ENCODE results near the gene NTSR2.
"Not testable (repeated sequence)": the region's sequence is repeated elsewhere in the genome, so short reads cannot be mapped to it uniquely, and the experiment has no call there.

The NTSR2 gene

DNA sequence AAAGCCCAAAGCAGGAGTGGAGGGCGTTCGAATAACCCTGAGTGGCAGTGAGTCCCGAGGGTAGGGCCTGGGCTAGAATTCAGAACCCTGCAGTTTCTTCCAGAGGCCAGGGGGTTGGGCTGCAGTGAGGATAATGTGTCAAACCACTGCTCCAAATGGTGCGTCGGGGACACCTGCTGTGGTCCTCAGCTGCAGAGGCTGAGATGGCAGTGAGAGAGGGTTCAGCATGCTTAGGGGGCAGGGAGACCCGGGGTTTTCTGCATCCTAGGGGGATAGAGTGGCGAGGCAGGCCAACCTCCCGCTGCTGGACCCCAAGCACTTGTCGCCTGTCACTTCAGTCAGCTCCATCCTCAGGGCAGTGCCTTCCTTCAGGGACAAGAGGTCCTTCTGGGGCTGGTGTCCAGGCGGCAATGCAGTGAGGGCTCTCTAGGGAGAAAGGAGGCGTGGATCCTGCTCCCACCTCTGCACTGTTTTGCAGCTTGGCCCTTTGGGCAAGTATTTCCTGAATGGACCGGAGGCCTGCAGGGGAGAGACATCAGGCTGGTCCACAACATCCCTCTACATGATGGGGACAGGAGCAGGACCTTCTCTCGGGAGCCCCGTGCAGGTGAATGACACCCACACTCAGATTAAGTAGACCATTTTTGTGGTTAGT, 8.4 kb upstream of the NTSR2 start:
- DNase-seq, result no peak

DNA sequence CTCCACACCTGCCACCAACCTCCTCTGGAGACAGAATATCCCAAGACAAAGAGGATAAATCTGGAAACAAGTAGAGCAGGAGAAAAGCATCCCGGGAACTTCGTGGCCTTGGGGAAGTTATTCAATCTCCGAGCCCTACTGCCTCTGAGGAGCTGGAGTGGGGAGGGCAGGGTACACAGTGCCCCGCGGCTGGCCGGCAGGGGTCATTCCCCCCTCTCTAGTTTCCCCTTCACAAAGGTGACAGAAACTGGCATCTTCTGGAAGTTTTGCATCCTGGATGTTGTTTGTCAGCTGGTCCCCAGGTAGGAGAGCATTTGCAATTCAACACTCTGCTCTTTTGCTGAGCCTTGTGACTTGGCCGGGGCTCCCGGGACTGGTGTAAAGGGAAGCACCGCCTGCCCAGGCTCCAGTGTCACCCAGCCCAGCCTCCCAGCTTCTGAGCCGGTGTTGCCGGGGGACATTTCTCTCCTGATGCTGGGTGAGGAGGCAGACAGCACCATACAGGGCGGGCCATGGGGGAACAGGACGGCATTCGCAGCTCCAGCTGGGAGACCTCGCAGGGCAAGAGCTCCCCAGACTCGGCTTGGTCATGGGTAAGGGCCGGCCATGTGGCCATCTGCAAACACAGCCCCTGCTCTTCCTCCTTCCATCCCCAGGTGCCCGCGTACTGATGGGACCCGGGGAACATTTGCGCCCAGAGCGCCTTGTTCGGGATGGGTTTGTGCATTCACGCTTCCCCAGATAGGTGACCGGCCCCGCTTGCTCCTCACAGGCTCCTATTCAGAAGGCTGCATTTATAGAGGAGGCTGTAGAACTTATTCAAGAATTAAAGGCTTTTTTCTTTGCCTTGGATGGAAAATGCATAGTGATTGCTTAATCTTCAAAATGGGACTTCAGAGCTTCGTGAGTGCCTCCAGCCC, 7.4 kb upstream of the NTSR2 start:
- DNase-seq, result no peak

DNA sequence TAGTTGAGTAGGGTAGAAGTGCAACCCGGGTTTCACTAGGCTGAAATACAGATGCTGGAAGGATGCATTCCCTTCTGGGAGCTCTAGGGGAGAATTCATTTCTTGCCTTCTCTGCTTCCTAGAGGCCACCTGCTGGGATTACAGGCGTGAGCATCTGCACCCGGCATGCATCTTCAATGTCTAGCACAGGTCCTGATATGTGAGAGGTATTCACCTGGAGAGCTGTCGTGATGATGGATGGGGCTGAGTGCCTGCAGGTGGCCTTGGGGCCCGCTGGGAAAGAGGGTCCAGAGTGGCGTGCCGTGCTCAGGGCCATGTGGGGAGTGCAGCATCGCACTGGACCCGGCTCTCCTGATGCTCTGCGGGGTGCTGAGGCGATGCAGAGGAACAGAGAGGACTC, 6.6 kb upstream of the NTSR2 start:
- no peak for DNase-seq

DNA sequence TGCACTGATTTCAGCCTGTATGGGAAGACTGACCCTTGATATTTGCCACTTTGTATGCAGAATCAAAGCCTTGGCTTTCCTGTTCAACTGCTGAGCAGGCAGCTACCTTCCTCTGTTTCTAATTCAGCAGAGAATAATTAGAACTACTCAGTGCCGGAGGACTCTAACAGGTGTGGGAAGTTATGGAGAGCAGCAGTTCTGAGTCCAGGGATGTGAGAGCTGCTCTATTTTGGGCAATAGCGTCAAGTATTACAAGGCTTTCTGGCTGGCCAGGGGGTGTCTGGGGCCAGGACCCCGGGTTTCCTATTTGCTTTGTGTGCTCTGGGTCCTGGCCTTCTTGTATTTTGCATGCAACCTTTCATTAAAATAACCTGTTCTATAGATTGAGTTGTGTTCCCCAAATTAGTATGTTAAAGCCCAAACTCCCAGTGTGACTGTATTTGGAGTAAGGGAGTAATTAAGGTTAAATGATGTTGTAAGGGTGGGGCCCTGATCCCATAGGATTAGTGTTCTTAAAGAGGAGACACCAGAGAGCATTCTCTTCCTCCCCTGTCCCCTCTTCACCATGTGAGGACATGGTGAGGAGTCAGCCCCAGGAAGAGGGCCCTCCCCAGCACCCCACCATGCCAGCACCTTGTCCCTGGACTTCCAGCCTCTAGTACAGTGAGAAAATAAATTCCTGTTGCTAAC, 5.6 kb upstream of the NTSR2 start:
- DNase-seq, result no peak

DNA sequence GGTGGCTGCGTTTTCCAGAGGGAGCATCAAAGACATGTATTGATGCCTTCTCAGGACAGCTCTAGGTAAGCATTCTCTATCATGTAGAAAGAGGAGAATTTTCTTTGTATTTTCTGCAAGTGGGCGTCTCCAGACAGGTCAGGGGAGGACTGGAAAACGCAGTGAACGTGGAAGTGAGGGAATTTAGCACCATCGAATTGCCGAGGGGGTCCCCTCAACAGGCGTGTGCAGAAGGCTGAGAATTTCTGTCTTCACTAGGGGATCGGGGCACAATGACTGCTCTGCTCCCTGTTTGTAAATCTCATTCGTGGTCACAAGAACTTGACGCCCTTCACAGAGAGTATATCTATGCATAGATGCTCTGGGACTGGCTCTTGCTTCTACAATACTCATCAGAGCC, 5.0 kb upstream of the NTSR2 start:
- no peak for DNase-seq

DNA sequence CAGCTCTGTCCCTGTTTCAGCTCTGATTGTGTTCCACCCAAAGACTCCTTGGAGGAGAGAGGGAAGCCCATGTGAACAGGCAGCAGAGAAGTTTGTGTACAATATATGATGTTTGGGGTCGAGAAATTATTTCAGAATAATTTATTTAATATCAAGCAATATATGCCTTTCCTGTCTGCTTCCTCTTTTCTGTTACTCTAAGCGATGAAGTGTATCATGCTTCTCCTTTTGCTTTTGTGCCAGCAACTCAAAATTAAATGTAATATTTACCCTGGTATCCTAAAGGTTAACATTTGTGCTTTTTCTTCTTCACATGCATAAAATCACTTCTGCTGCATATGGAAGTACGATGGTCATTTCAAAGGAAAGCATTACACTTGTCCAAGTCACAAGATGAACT, 2.4 kb upstream of the NTSR2 start:
- no peak for DNase-seq

DNA sequence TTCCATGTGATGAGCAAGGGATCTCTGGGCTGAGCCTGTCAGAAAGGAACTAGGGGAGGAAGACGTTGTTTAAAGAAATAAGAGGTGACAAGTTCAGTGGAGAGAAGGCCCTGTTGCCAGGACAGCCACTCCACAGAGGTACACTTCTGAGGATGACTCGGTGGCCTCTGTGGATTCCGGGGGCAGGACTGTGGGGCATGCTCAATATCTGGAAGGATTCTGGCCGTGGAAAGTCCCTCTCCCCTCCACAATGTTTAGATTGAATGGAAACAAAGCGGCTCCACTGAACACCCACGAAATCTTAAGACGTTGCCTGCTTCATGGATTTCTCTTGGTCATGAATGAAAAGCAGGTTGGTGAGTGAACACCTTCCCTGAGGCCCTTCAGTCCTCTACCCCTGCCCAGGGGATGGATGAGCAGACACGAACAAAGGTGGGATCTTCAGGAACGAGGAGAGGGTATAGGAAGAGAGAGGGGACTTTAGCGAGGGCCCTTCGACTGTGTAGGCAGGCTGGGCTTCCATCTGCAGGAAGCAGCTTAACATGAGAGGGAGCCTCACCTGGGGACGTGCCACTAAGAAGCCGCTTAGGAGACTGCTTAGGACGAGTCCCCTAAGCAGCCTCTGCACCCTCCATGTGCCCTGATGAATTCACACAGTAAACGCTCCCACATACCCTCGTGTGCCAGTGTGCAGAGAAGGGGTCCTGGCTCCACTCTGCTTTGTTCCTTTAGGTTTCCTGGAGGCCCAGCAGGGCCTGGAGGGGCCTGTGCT, 1.9 kb downstream of the NTSR2 start:
- DNase-seq, result no peak

DNA sequence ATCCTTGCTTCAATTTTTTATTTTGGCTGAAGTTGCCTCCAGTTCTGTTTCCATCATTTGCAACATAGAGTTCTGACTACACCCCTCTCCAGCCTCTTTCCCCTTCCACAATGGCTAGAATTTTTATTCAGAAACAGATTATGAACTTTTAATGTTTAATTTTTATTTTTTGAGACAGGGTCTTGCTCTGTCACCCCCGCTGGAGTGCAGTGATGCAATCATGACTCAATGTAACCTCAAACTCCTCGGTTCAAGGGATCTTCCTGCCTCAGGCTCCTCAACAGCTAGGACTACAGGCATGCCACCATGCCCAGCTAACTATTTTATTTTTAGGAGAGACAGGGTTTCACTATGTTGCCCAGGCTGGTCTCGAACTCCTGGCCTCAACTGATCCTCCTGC, 2.8 kb downstream of the NTSR2 start:
- DNase-seq, result no peak

DNA sequence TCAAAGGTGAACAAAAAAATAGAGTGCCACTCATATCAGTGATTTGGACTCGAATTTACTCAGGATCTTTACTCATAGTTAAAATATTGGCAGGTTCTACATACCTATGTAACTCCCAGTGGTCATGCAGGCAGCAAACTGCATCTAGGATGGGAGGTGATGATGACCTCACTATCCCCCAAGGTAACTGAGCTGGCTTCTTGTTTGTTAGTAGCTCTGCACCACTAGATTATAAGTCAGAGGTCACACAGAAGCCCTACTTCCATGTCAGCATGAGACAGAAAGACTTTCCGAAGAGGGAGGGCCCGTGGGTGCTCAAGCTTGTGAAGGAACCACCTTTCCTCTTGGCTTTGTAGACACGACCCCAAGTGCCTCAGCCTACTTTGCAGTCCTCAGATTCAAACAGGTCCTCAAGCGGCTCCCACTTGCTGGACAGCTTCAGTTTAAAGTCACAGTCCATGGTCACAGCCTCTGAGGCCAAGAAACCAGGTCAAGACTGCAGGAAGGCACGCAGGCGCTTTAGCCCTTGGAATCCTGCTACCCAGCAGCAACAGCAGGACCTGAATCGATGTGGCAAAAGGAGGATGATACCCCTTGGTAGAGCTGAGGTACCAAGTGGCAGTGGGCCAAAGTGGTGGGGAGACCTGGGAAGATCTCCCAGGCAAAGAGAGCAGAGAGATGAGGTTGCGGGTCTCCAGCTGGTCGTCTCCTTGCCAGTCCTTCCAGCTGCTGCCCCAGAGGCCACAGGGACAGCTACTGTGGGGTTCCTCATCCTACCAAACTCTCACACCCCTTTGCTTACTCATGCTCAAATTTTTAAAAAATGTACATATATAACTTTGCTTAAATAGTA, 4.3 kb downstream of the NTSR2 start:
- no peak for DNase-seq

DNA sequence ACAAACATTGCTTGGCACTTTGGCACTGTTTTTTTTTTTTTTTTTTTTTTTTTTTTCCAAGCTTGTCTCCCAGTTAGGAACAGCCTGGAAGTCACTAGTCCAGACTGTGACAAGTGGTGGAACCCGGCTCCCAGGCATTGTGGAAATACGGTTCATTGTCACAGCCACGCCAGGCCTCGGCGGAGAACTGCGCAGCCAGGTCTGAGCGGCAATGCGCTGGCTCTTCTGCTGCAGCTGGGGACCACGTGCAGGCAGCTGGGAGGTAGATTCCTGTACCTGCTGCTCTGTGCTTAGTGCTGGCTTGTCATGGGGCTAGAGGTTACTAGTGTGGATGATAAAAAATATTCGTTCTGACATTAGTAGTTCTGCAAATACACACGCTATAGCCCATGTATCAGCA, 5.0 kb downstream of the NTSR2 start:
- no peak for DNase-seq

DNA sequence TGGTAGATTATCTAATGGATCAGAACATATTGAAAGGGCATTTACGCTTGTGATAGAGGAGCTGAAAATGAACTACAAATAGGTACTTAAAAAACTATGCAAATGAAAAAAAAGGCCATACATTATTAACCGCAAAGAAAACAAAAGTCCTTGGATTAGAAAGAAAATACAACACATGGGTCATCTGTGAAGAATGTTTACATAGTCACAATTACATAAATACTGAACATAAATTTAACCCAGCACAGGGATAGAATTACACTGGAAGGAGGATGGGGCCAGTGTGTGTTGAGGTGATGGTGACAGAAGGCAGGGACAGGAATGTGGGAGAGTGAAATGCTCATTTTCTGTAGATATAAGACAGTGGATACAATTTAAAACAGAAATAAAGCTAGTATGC, 6.6 kb downstream of the NTSR2 start:
- no peak for DNase-seq

DNA sequence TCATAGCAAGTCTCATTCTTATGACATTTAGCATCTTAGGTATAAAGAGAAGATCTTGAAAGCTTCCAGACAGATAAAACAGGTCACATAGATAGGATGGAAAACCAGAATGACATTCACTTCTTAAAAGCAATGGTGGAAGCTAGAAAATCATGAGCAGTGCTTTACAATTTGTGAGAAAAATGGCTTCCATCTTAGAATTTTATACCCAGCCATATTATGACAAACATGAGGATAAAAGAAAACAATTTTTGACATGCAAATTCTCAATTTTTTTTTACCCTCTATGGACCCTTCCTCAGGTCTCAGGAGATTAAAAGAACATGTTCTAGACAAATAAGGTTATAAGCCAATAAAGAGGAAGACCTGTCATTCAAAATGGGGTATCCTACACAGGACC, 7.1 kb downstream of the NTSR2 start:
- DNase-seq, result no peak

DNA sequence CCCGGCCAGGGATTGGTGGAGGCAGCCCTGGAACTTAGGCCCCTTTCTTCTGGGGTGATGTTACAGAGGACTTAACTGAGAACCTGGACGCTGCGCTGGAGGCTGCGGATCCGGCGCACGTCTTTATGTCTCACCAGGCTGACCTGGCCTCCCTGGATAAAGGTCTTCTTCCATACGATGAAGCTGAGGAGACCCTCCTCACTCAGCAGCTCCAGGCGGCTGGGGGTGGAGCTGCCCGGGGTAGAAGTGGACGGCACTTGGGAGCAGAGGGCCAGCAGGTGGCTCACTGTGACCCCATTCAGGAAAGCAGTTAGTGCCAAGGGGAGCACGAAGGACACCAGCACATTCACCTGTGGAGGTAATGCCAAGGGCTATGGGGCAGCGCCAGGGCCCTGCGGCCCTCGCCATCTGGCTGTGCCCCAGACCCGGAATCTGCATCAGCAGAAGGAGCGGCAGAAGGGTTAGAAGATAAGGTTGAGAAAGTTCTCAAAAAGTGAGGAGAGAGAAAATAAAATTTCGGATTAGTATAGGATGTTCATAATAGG, 8.0 kb downstream of the NTSR2 start:
- DNase-seq, result no peak

DNA sequence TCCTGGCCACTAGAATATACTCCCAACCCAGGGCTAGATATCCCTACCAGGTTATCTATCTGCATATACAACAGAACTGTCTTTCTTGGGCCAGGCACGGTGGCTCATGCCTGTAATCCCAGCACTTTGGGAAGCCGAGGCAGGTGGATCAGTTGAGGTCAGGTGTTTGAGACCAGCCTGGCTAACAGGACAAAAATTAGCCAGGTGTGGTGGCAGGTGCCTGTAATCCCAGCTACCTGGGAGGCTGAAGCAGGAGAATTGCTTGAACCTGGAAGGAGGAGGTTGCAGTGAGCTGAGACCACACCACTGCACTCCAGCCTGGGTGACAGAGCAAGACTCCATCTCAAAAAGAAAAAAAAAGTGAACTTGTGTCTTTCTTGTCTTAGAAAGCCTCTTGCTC, 9.6 kb downstream of the NTSR2 start:
- not testable (repeated sequence) for DNase-seq

DNA sequence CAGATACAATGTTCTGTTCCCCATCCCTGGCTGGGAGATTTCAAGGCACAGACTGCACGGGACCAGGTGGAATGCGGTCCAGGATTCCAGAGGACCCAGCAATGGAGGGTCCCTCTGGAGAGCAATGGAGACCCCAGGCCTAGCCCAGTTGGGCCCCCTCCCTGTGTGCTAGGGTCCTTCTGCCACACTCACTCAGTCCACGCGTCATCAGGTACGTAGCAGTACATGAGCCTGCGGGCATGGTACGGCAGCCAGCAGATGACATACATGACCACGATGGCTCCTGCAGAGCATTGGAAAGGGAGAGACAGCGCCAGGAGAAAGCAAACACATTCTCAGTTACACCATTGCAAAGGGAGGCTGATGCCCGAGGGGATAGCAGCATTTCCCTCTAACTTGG, 10.1 kb downstream of the NTSR2 start:
- no peak for DNase-seq

DNA sequence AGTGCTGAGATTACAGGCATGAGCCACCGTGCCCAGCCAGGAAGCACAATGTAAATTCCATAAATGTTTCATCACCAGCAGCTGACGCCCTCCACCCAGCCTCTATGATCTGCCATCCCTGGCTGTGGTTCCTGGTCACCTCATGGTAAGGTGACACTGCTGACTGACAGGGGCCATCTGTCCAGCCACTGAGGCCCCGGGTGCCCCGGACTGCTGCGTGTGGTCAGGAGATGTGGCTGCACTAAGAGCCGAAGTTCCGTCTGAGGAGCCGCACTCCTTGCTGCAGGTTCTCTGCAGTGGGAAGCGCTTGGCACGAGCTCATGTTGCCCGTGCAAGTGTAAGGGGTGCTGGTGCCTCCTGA, 10.9 kb downstream of the NTSR2 start:
- no peak for DNase-seq

DNA sequence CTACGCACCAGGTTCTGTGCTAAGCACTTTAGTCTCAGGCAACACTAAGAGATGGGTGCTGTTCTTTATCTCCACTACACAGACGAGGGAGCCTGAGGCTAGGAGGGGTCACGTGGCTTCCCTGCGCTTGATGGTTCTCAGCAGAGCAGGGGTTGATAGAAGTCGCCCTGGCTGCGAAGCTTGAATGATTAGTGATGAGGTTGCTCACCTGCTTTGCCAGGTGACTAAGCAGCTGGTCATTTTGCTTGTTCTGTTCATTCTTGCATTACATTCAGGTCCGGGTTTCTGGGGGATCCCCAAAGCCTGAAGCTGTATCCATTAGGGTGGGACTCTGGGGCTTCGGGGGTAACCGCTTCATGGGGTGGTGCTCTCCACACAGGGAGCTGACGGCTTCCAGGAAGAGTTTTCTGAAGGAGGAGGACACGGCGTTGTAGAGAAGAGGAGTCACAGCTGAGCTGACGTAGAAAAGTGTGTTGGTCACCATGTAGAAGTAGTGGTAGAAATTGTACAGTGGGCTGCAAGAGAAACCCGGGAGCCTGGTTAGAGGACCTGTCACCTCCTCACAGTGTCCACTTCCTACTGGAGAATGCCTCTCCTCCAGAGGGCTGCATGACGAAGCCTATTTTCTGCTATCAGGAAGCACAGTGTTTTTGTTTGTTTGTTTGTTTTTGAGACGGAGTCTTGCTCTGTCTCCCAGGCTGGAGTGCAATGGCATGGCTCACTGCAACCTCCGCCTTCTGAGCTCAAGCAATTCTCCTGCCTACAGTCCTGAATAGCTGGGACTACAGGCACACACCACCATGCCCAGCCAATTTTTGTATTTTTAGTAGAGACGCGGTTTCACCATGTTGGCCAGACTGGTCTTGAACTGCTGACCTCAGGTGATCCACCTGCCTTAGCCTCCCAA, 11.5 kb downstream of the NTSR2 start:
- DNase-seq, result no peak

DNA sequence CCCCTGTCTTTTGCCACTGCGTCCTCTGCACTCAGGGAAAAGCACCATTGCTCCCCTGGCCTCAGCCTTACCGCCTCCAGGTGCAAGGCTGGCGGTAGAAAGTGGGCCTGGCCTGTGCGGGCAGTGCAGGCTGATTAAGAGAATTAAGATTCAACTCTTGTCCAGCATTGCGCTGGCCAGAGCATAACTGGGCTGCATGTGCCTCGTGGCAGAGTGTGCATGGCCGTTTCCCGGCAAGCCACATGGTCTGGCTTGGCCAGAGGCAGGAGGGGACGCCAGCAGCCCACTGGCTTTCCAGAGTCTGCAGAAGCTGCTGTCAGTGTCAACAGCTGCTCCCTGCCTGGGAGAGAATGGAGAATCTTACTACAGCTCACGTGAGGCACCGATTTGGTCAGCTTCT, 12.3 kb downstream of the NTSR2 start:
- DNase-seq, result no peak

DNA sequence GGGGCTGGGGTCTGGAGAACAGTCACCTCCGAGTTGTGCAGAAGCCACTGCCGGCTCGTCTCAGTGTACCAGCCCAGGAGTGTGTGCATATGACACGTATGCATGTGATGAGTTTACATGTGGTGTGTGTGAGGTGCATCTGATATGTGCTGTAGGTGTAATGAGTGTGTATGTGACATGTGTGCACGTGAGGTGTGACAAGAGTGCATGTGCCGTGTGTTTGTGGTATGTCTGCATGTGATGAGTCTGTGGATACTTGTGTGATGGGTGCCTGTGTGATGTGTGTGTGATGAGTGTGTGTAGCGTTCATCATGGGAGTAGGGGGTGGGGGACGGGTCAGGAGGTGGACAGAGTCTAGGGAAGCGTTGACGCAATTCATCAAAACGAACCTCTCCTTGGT, 12.8 kb downstream of the NTSR2 start:
- DNase-seq, result no peak

DNA sequence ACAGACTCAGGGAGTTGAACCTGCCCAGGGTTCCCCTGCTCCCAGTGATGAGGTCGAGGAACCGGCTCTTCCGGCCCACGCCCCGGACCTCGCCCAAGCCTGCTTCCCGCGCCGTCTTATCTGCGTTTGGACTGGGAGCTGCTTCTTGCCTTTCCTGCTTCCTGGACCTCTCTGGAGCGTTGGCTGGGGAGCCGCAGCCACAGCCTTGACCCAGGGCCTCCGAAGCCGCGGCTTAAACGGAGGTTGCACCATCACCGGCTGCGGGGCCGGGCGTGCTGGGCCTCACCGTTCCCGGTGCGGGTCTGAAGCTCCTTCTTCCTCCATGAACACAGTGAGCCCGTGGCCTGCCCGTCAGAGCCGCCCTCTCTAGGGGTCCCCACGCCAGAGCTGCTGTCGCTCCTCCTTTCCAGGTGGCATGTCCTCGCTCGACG, 13.3 kb downstream of the NTSR2 start:
- no peak for DNase-seq

DNA sequence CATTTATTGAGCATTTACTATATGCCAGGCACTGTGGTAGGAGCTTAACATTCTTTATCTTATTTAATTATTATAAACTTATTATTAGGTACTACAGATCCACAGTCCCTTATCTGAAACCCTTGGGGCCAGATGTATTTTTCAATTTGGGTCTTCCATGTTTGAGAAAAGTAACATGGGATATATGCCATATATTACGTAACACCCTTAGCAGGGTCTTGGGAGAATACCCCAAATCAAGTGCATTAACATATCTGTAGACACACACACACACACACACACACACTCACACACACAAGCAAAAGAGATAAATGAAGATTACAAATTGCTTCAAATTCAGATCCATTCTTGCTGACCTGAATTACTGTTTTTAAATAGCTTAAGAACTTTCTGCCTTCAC, 13.7 kb downstream of the NTSR2 start:
- no peak for DNase-seq

Data from DMS153 (cell line).